ENCODE measurements around the gene WBP1L.
"Not testable (repeated sequence)": the region's sequence is repeated elsewhere in the genome, so short reads cannot be mapped to it uniquely, and the experiment has no call there.

Gene WBP1L

DNA sequence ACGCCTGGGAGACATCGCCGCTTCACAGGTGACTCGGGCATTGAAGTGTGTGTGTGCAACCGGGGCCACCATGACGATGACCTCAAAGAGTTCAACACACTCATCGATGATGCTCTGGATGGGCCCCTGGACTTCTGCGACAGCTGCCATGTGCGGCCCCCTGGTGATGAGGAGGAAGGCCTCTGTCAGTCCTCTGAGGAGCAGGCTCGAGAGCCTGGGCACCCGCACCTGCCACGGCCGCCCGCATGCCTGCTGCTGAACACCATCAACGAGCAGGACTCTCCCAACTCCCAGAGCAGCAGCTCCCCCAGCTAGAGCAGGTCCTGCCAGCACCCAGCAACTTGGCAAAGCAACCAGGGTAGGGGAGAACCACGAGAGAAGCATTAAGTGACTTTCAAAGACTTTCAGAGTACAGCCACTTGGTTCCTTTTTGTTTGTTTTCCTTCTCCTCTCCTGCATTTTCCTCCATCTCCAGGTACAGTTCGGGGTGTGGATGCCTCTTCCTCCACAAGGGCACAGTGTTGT is 69.3 kb downstream of the WBP1L start:
- no peak for DNase-seq (ENCODE audit: low read depth)

DNA sequence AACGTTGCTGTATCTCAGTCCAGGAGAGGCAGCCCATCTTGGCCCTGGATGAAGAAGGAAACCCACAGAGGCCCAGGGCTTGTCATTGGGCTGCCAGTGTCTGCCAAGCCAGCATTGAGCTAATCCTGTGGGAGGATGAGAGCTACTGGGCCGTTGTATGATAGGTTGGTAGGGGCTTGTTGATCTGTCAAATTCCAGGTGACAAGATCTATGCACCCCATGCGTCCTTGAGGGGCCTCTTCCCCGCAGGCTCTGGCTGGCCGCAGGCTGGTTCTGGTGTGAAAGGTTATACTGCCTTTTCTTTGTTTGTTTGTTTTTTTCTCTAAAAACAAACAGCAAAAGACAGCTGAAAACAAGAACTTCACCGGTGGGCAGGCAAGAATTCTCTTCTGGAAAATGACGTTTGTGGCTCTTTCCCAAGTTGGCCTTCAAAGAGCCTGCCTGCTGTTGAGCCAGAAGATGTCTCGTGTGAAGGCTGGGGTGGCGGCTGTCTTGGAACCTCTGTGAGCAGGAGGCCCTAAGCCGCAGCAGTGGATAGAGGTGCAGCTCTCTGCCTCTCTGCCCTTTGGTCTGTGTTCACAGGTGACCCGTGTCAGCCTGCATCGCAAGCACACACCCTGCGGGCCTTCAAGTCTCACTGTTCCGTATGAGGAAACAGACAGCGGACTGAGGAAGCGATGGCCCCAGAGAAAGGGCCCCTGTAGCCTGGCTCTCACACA is 70.1 kb downstream of the WBP1L start:
- DNase-seq (ENCODE audit: low read depth) = no peak

GRCh38 chr10:102814453-102814871 is 70.7 kb downstream of the WBP1L start:
- no peak for DNase-seq (ENCODE audit: low read depth)

- DNase-seq (ENCODE audit: low read depth) = no peak
Observed at GRCh38 chr10:102814873-102815661, 71.3 kb downstream of the WBP1L start.

- DNase-seq (ENCODE audit: low read depth) = no peak
Observed at GRCh38 chr10:102815790-102816549, 72.2 kb downstream of the WBP1L start.

GRCh38 chr10:102817175-102817574 is 73.4 kb downstream of the WBP1L start:
- DNase-seq (ENCODE audit: low read depth) = no peak

DNA sequence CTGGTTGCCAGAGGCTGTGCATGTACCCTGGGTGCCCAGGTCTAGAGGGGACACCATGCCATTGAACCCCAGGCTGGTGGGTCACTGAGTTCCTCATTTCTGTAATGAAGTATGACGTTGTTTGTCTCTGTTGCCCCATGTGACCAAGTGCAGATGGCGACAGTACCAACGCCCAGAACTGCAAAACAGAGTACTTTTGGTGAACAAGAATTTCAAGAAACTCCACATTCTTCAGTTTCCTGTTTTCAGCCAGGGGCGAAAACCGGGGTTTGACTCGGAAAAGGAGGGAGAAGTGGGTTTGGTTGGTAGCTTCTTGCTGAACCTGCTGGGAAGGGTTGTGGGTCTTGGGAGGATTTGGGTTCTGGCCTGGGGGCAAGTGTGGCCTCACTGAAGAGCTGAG is 75.3 kb downstream of the WBP1L start:
- no peak for DNase-seq (ENCODE audit: low read depth)

DNA sequence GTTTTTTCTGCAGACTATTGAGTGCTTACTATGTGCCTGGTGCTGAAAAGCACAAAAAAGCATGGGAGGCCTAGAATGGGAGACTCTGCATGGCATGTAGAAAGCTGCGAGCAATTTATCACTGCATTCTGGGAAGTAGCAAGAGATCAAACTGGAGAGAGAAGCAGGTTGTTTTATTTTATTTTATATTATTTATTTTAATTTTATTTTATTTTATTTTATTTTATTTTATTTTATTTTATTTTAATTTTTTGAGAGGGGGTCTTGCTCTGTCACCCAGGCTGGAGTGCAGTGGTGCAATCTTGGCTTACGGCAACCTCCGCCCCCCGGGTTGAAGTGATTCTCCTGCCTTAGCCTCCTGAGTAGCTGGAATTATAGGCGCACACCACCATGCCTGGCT is 76.3 kb downstream of the WBP1L start:
- DNase-seq (ENCODE audit: low read depth) = not testable (repeated sequence)

DNA sequence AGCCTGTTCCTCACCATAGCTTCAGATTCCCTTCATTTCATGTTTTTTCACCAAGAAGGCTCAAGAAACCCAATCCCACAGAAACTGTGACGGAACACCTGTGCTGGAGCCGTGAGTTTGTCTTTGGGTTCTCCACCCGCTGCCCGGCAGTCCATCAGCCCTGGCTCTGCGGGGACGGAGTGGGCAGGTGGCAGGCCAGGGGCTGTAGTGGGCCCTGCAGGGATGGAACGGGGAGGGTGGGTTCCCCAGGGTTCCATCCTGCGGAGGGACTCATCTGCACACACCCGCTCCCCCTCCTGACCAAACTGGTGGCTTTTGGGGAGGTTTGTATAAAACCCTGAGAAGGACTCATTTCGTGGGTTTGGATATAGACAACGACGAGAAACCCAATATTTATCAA is 78.5 kb downstream of the WBP1L start:
- no peak for DNase-seq (ENCODE audit: low read depth)

DNA sequence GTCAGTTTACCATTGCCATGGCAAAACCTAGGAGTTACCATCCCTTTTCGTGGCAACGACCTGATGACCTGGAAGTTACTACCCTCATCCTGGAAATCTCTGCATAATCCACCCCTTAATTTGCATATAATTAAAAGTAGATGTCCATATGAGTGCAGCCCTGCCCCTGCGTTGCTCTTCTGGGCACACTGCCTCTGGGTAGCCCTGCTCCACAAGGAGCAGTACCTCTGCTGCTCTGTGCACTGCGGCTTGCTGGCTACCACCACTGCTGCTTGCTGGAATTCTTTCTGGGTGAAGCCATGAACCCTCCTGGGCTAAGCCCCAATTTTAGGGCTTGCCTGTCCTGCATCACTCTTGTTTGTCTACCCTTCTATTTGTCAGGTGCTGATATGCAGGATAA is 80.9 kb downstream of the WBP1L start:
- no peak for DNase-seq (ENCODE audit: low read depth)

DNA sequence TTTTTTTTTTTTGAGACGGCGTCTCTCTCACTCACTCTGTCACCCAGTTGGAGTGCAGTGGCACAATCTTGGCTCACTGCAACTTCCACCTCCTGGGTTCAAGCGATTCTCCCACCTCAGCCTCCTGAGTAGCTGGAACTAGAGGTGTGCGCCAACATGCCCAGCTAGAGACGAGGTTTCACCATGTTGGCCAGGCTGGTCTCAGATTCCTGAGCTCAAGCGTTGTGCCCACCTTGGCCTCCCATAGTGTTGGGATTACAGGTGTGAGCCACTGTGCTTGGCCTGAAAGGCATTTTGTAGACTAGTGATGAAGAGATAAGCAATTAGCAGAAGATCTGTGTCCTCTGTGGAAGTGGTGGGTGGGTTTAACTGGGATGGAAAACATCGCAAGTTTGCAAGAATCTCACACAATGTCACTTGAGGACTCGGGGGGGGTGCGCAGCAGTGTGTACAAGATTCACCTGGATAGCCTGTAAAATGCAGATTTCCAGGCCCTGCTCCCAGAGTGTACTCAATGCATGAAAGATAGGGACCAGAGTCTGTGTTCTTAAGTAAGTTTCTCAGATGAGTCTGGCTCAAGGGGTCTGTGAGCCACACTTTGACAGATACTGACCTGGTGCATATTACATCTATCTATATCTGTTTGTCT is 82.5 kb downstream of the WBP1L start:
- no peak for DNase-seq (ENCODE audit: low read depth)

GRCh38 chr10:102827597-102827975 is 83.8 kb downstream of the WBP1L start:
- no peak for DNase-seq (ENCODE audit: low read depth)

DNA sequence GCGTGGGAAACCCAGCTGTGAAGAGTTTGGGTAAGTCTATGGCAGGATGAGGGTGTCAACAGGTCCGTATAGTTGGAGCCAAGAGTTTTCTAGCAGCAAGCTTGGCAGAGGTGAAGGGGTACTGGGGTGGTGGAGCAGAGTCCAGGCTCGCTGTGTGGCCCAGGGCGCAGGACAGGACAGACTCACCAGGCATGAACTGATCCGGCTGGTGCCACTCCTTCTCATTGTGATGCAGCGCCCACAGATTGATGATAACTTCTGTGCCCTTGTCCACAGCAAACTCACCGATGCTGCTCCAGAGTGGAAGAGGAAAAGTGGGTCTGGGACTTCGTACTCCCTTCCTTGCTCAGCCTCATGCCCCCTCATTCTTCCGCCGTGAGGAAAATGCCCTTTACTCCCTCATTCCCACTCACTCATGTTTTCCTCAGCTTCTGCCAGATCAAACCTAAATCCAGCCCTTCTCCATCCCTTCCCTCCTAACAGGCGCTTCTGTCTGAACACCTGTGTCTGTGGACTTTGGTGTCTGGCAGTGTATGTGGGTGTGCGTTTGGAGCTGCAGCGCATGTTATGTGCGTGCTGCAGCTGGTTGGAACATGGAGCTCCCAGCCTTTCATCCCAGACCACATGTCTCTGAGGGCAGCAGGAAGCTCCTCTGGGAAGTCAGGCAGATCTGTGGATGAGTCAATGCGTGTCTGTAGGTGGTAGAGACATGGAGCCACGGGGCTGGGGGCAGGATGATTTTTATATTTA is 87.7 kb downstream of the WBP1L start:
- DNase-seq (ENCODE audit: low read depth) = no peak

DNA sequence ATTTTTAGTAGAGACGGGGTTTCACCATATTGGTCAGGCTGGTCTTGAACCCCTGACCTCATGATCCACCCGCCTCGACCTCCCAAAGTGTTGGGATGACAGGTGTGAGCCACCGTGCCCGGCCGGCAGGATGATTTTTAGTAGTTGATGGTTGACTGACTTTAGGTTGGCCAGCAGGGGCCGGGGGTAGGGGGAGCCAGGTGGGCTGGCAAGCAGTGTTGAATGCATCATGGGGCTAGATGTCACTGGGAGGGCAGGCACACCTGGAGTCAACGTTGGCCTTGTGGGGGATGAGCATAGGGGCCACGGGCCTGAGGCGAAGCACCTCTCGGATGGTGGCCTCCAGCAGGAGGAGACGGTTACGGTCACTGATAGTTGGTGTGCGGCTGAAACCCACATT is 88.5 kb downstream of the WBP1L start:
- no peak for DNase-seq (ENCODE audit: low read depth)

DNA sequence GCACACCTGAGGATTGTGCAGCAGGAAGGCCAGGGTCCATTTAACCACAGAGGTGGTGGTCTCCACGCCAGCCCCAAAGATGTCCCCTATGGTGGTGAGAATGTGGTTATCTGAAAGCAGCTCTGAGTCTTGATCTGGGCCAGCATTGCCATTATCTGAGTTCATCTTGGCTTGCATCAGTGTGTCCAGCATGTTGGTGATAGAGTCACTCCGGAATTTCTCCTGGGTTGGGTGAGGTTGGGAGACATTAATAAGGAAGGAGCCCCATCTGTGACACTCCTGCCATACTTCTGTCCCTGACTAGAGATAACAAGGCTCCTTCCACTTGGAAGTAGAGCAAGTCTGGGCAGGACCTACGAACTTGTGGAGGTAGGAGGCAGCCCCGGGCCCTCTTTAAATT is 89.2 kb downstream of the WBP1L start:
- DNase-seq (ENCODE audit: low read depth) = no peak

- no peak for DNase-seq (ENCODE audit: low read depth)
Observed at GRCh38 chr10:102834143-102834542, 90.4 kb downstream of the WBP1L start.

- peak; percentile 70 for DNase-seq (ENCODE audit: low read depth)
Observed at GRCh38 chr10:102835007-102835482, 91.3 kb downstream of the WBP1L start.

- DNase-seq (ENCODE audit: low read depth) = no peak
Observed at GRCh38 chr10:102837230-102837721, 93.5 kb downstream of the WBP1L start, which contains the start of gene CYP17A1. CYP17A1 (minus strand) TSS chr10:102837413; CDS start chr10:102837361, 52 bp downstream.

- DNase-seq (ENCODE audit: low read depth) = not testable (repeated sequence)
Observed at GRCh38 chr10:102838276-102838927, 94.7 kb downstream of the WBP1L start.

GRCh38 chr10:102841827-102842345 is 98.1 kb downstream of the WBP1L start:
- DNase-seq (ENCODE audit: low read depth) = no peak

Measured in activated T-cell treated with anti-CD3 and anti-CD28 coated beads for 24 hours (primary cell).